NCI-H2107 (cell line): Measurements from ENCODE around the gene MED27.

Experiments
- DNase-seq: peaks from one replicate; lab custom pipeline; 2025; lab: John Stamatoyannopoulos, UW

The MED27 gene

DNA sequence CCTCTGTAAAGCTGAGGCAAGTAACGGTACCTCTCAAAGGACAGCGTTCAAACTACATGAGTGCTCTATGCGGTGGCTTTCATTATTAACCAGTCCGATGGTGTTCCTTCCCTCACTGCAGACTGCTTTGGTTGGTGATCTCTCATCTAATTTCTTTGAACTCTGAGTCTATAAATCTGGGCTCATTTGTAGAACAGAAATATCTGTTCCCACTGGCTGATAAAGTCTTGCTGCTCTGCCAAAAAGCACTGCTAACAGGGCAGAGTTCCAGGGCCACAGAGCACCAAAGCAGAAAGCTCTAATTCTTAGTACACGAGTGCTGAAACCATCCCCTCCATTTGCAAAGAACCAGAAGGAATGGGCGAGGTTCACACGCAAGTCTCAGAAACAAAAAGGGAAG, 81.9 kb downstream of the MED27 start:
- no peak for DNase-seq

DNA sequence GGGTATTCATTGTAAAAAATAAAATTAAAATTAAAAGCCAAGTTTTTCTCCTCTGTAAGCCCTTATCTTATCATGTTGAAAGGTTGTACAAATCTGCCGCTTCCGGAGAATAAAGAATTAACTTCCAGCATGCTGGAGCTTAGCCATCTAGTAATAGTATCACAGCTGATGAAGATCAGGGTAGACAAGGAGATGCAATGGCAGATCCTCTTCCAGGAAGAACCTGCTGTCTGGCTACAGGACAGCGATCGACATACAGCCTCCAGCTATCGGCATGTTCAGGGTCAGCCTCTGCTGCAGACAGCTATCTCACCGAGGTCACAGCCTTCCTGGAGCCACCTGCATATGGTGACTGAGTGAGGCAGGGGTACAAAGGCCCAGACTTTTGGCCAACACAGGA, 82.6 kb downstream of the MED27 start:
- no peak for DNase-seq

DNA sequence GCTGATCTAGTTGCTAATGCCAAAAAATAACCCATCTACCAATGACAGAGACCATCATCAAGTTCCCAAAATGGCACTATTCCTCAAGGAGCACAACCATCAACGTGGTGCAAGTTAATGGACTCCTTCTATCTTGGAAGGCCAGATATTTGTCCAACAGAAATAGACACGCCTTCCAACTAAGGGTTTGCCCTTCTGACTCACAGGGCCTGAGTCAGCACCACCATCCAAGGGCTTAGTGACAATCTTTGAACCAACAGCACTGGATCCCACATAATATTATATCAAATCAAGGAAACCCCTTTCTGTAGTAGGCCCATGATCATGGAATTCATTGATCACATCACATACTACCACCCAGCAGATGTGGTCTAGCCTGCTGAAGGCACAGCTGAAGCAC, 84.3 kb downstream of the MED27 start:
- DNase-seq, result no peak

DNA sequence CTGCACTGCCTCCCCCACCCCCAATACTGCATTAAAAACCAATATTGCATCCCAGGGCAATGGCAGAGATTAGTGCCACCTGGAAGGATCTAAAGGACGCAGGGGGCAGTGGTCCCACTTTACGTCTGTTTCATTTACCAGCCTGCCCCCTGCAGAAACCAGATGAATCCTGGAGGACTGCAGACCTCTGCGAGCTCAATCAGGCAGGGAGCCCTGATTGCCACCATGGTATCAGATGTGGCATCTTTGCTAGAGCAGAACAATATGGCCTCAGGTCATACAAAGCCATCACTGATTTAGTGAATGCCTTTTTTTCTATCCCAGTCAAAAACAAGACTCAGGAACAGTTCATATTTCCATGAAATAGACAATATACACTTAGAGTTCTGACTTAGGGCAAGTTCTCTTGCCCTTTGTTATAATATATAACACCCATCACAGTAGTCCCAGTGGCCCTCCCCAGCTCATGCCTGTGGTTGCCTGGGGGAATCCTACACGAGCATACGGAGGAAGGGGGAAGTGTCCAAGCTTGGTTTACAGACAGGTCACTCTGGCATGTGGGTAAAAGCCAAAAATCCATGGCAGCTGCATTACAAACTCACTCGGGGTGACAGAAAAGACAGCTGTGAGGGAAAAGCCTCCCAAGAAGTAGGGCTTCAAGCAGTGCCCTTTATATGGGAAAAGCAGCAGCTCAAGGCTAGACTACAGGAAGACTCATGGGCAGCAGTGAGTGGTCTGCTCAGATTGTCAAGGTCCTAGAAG, 85.1 kb downstream of the MED27 start:
- no peak for DNase-seq

DNA sequence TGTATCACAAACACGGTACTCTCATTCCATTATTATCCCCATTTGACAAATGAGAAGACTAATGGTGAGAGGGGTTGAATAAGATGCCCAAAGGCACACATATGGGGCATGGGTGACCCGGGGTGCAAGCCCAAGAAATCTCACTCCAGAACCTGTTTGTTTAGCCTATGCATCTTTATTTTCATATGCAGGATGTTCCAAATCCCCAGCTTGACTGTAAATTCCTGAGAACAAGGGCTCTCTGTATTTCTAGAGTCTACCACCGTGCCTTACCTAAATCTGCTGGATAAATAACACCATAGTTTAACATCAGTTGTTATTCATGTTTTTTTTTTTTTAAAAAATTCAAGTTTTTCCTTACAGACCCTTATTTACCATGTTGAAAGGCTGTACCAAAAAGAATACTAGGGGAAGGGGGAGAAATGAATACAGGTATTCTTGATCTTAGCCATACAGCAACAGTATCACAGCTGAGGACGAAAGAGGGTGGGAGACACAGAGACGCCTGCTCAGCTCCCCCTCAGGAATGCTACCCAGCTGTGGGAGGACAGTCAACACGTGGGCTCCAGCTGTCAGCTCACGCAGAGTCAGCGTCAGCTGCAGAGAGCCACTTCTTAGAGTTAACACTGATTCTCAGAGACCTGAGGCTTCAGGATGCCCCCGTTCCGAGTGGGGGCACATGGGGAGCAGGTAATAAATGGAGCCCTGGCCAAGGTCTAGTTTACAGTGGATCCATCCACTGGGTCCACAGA, 86.6 kb downstream of the MED27 start:
- DNase-seq, result no peak

DNA sequence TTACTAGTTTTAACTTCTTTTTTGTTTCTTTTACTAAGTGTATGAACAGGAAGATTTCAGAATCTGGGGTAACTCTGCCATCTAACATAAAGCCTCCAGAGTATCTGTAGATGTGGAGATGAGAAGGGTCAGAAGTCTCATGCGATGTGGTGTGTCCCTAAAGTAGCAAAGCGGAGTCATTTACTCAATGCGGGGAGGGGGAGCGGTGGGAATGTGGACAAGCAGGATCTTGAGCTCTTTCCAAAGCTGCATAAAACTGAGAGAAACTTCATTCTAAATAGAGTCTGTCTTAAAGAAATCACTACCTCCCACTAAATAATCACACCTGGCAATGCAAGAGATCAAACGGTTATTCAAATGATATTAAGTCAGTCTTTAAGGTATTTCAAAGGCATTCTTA, 92.4 kb downstream of the MED27 start:
- no peak for DNase-seq

DNA sequence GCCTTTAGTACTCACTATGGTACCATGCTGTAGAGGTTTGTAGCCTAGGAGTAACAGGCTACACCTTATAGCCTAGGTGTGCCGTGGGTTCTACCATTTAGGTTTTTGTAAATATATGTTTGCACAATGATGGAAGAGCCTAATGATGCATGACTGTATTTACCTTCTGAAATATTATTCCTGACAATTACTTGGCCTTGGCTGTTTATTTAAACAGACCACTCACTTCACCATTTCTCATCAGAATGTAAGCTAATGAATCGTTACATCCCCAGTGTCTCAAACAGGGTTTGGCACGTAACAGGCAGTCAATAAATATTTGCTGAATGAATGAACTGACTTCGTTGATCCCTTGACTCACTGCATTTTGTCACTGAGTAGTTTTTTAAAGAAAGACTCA, 93.1 kb downstream of the MED27 start:
- DNase-seq, result no peak

DNA sequence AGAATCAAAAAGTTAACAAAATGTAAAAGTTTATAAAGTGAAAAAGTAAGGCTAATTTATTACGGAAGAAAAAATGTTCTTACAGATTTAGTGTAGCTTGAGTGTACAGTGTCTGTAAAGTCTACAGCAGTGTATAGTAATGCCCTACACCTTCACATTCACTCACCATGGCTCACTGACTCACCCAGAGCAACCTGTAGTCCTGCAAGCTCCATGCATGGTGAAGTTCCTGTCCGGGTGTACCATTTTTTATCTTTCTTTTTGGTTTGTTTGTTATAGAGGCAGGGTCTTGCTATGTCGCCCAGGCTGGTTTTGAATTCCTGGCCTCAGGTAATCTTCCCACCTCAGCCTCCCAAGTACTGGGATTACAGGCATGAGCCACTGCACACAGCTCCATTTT, 93.6 kb downstream of the MED27 start:
- no peak for DNase-seq

DNA sequence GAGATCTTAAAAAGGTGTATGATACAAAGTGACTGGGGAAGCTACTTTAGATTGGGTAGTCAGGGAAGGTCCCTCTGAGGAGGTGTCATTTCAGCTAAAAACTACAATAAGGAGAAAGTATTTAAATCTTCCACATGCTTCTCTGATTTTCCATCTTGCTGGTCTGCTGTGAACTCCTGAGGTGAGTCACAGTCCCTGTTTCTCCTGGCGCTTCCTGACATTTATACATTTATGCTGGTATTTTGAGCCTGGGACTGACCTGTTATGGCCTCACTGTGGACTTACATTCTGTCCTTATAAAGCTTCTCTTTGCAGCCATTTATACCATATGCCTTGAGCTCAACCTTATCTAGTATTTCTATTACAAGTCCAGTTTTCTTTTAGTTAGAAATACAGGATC, 95.1 kb downstream of the MED27 start:
- no peak for DNase-seq

DNA sequence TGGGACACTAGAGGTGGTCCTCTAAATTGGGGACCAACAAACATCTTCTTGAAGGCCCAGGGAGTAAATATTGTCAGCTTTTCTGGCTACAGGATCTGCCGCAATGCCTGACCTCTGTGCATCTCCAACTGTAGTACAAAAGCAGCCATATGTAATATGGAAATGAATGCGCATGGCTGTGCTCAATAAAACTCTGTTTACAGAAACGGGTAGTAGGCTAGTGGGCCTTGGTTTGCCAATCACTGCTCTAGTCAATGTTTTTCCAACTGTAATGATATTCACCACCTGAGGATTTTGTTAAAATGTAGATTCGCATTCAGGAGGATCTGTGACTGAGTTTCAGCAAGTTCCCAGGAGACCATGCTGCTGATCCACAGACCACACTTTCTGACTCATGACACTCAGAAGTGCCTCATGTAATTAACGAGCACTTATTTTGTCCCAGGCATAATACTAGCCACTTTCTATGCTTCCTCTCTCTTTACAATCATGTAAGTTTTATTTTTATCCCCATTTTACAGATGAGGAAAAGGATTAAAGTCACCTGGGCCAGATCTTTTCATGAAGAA, 96.9 kb downstream of the MED27 start:
- DNase-seq, result no peak

DNA sequence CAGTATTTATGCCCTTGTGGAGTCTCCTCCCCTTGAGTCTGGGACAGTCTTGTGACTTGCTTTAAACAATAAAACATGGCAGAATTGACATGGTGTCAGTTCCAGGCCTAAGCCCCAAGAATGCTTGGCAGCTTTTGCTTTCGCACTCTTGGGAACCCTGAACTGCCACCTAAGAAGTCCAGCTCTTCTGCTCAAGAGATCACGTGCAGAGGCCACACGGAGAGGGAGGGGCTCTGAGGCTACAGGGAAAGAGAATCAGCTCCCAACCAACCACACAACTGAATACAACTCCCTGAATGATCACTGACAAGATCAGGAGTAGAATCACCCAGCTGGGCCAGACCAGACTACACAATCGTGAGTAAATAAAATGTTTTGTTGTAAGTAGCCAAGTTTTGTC, 97.6 kb downstream of the MED27 start:
- no peak for DNase-seq

DNA sequence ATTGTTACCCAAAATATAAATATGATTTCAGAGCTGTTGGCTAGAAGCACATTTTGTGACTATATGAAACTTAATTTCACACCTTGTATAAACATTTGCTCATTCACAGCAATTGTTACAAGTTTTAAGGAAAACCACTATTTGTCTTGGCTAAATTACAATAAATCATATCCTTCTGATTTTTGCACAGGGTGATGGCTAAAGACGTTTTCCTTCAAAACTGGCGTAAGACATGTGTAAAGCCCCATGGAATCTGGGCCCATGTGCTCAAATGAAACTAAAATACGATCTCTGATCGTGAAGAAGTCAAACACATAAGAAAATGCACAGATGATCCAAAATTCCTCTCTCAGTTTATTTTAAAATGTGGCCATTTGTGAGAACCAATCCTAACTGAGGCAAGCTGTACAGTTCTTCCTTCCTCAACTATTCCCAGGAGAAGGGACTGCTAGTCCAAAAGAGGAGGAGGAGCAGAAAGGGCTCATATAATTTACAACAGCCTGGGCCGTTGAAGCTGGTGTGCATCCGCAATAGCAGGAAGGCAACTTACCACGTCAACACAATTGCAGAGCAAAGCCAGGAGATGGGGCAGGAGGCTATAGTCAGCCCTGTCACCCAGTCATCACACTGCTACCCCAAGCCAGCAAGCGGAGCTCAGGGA, 98.4 kb downstream of the MED27 start:
- DNase-seq, result no peak

DNA sequence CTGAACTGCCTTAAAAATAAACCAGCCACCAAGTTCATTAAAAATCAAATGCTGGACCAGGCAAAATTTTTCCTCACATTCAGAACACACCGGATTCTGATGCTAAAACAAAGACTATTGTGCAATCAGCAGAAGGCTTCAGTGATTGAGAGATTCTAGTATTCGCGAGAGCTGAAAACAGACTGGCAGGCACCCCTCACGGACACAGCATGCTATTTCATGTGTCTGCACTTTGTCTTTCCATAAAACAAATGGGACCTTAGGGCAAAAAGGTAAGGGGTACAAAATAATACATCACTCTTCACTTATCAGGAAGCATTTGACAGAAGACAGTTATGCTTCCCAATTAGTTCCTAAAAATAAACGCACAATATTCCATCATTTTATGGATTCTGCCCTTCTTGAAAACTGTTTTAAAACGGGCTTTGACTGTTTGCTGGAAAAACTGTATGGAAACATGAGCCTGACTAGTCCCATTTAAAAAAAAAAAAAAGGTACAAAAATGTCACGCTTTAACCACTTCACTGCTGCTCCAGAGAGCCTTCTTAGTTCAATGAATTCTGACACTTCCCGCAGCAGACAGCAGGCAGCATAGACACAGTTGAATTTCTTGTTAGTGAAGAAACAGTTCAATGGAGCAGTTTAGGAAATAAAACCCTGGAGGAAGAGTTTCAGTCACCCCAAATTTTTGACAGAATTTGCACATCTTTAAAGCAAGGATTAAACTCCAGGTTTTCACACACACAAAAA, 99.2 kb downstream of the MED27 start:
- no peak for DNase-seq

DNA sequence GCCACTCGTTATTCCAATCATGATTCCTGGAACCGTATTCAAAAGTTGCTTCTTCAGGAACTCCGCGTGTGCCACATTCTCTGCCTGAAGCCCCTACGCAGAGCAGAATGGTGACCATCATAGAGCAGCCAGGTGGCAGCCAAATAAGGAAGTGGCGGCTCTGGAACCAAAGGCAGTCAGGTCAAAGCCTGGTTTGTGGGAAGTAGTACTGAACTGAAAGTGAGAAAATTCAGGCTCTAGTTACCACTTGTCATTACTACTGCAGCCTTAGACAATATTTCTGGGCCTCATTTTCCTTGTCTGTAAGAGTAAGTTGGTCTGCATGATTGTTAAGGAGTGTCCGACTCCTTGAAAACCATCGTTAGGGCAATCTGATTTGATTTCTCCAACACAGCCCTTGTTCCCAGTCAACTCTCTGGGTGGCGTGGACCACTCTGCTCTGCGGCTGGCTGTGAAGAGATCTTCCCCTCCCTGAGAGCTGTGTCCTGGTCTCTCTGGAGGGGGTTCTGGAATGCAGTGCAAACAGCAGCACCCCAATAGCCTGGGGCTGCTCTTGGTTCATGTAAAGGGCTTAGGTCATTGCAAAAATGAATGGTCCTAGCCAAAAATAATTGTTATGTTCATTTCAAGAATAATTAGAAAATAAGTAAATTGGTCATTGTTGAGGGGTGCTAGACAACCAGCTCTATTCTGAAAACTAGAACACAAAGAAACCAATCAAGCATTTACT, 102.4 kb downstream of the MED27 start:
- no peak for DNase-seq

DNA sequence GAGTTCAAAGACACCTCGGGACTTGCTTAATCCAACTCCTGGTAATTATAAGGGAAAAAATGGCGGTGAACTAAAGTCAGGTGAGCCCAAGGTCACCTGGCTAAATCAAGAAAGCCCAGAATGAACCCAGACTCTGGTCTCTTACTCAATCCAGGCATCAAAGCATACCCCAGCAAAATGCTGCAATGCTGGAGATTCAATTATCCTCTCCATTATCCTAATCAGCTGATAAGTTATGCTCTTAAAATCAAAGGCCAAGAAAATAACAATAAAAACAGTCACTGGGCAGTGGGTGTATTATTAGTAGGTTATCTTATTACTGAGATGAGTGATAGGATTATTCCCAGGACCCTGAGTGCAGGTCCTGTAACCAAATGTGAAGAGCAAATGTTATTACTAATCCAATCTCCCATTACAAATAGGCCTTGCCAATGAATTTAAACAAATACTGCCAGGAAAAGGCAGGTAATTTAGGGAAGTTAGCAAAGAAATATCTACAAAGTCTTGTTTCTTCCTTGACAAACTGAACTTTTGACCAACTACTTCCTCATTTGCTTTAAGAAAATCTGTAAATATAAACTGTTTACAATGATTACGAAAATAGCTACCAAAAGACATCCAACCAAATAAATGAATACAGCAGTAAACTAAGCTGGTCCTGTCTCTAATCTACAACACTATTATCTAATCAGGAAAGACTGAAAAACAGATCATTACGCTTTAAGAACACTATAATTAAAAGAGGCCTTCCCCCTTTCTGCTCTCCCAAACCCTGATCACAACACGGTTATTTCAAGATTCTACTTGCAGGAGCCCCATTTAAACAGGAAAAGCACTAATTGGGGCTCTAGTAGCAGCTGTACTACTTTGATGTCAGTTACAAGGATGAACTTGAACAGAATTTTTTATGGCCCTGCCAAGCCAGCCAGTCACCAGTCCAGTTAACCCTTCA, 103.2 kb downstream of the MED27 start:
- DNase-seq, result no peak

DNA sequence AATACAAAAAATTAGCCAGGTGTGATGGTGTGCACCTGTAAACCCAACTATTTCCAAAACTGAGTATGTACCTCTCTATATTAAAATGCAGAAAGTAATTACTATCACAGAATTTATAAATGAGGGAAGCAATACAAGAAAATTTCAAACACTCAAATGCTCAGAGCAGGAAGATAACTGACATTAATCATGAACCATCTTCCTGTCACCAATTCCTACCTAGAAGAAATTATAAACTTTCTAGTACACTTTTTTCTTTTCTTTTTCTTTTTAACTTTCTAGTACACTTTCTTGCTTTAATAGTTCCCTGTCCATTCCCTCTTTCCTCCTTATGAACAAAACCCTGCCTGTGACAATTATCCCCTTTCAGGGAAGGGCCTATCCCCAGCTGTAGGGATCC, 106.8 kb downstream of the MED27 start:
- no peak for DNase-seq

DNA sequence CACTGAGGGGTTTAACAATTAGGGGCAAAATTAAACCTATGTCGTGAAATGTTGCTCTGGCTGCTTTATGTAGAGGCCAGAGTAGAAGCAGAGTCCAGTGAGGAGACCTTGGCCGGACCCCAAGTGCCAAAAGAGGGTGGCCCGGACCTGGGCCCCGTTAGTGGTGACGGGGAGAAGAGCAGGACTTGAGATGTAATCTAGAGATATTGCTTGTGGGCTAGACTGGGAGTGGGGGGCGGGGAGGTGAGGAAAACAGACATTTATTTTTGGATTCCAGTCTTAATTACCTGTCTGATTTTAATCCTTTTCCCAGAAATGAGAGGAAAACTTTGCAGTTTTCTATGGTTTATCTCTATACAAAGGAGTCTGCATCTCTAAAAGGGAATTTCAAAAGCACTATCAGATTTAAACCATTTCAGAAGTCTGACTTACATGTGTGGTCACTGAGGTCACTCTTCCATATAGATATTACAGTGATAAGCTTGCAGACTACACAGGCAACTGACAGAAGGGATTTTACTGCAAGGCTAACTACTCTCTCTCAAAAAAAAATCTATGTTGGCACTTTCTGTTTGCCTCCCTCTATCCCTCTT, 108.1 kb downstream of the MED27 start:
- no peak for DNase-seq

DNA sequence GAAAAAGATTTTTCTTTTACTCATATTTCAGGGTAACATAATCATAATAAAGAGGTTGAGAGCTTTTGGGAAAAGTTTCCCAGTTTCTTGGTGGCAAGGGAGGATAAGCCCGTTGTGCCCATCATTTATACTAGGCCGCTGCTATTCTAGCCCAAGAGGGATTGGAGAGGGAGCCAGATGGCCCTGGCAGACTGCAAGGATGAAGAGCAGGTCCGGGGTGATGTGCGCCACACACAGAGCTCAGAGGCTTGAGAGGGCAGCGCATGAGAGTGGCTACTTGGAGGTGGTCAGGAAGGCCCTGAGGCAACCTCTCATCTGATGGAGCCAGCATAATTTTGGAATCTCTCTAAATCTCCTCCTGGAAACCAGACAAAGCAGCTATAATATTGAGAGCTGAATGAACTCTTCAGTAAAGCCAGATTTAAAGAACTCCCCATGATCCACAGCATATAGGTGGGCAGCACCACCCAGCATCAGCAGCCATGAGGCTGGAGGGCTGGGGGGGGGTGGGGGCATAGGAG, 110.1 kb downstream of the MED27 start:
- no peak for DNase-seq

DNA sequence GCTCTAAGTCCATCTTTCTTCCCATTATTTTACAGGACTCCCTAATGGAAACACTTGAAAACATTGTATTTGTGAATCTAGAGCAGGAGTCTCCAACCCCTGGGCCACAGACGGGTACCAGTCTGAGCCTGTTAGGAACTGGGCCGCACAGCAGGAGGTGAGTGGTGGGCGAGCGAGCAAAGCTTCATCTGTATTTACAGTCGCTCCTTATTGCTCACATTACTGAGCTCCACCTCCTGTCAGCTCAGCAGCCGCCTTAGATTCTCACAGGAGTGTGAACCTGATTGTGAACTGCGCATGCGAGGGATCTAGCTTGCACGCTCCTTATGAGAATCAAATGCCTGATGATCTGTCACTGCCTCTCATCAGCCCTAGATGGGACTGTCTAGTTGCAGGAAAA, 111.0 kb downstream of the MED27 start:
- DNase-seq, result no peak

DNA sequence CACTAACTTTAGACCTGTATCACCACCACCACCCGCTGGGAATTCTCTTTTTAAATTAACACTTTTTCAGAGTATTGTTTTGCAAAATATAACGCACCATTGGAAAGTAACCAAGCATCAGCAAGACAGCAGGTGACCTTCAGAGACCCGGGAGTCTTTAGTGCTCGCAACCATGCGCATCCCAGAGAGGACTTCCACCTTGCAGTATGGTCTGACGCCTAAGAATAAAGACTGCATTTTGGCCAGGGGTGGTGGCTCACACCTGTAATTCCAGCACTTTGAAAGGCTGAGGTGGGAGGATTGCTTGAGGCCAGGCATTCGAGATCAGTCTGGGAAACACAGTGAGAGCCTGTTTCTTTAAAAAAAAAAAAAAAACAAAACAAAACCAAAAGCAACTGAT, 113.8 kb downstream of the MED27 start:
- no peak for DNase-seq
